K562 (cell line): ENCODE data around the gene ATF5. TPM values are rescaled to one million over a fixed set of nuclear protein-coding genes. Genes with fewer than 3 reads are reported as not detected.

Experiments used
- ATAC-seq: fragments of 200-7000 bp; cut with Tn5 transposase; 3 replicates; pipeline ENCODE4 v1.9.1; 2020; ENCODE audit warnings: moderate library complexity
- BruUV-seq: library from RNA; stranded (reverse); fragments of 400-500 nt; replicated peaks from 2 replicates; lab custom pipeline; 2021; lab: Mats Ljungman, UMichigan
- CTCF ChIA-PET: fragments of 300-600 bp; formaldehyde crosslinking; extraction: SDS; loops from one replicate; lab custom pipeline; 2021; ENCODE audit warnings: low intra/inter-chr PET ratio; lab: Yijun Ruan, JAX
- POLR2A ChIA-PET: fragments of 300-600, 350-650 bp; sonication (Branson Sonifier 250); formaldehyde crosslinking; extraction: SDS; loops from one replicate; lab custom pipeline; 2021; ENCODE audit warnings: antibody characterized with exemption, inconsistent platforms; lab: Yijun Ruan, JAX
- DNase-seq, 4 experiments: peaks; one replicate each; pipeline versions ENCODE4 v3.0.0 to v3.0.0-alpha.2; 2011 to 2018; ENCODE audit warnings: low spot score in 3 of 4, mixed read lengths in 3 of 4; ENCODE audit errors: extremely low read depth in 1 of 4
- FAIRE-seq: peaks from 2 replicates; lab custom pipeline; 2011; peaks lifted over from hg19 to GRCh38; lab: Jason Lieb, UNC
- H2AFZ ChIP-seq: 2 replicates; pipeline ENCODE4 v1.6.0; 2011; ENCODE audit warnings: low read depth, low read length, control low read depth, inconsistent platforms
- H3K27ac ChIP-seq: fragments of 200-600 bp; 3 replicates; pipeline ENCODE4 v1.8.0; 2011; ENCODE audit warnings: low read depth, mild to moderate bottlenecking, control low read depth, inconsistent platforms, low read length, moderate library complexity, mixed read lengths; ENCODE audit errors: extremely low read depth
- H3K27me3 ChIP-seq, 2 experiments: fragments of 300-600 bp in 1 of 2; 2 replicates in 1 of 2; 3 replicates in 1 of 2; pipeline versions ENCODE4 v1.6.0 to v1.8.0; 2011; ENCODE audit warnings: inconsistent platforms in 2 of 2, low read length in 2 of 2, mild to moderate bottlenecking in 1 of 2, mixed read lengths in 1 of 2, moderate library complexity in 1 of 2; ENCODE audit not compliant: control insufficient read depth in 2 of 2, insufficient read depth in 2 of 2
- H3K36me3 ChIP-seq: fragments of 300-600 bp; 3 replicates; pipeline ENCODE4 v1.8.0; 2011; ENCODE audit warnings: mild to moderate bottlenecking, low read length, inconsistent platforms; ENCODE audit not compliant: control insufficient read depth, insufficient read depth
- H3K4me1 ChIP-seq, 2 experiments: fragments of 200-600 bp in 1 of 2; replicated peaks in 1 of 2; 2 replicates in 1 of 2; 3 replicates in 1 of 2; pipeline versions ENCODE4 v1.5.1 to v1.8.0; 2011; ENCODE audit warnings: inconsistent platforms in 2 of 2, low read length in 2 of 2, mild to moderate bottlenecking in 1 of 2, mixed read lengths in 1 of 2, moderate library complexity in 1 of 2; ENCODE audit not compliant: control insufficient read depth in 2 of 2, insufficient read depth in 2 of 2
- H3K4me2 ChIP-seq: 2 replicates; pipeline ENCODE4 v1.6.1; 2011; ENCODE audit warnings: low read length, control low read depth, inconsistent platforms, mixed read lengths; ENCODE audit not compliant: insufficient read depth
- H3K4me3 ChIP-seq: fragments of 200-600 bp; sonication (generic), shearing (Covaris generic); 2 replicates; pipeline ENCODE4 v1.5.1; 2016; ENCODE audit warnings: control low read depth, inconsistent platforms
- H3K79me2 ChIP-seq: fragments of 200-600 bp; 3 replicates; pipeline ENCODE4 v1.8.0; 2011; ENCODE audit warnings: low read length, inconsistent platforms; ENCODE audit not compliant: control insufficient read depth, insufficient read depth
- H3K9ac ChIP-seq, 2 experiments: 2 replicates each; pipeline versions ENCODE4 v1.6.0 to v1.6.1; 2011; ENCODE audit warnings: low read depth in 2 of 2, low read length in 2 of 2, control low read depth in 1 of 2, inconsistent platforms in 1 of 2, mild to moderate bottlenecking in 1 of 2, mixed read lengths in 1 of 2; ENCODE audit not compliant: insufficient read depth in 1 of 2
- H3K9me1 ChIP-seq: one replicate; pipeline ENCODE4 v1.6.0; 2011; ENCODE audit warnings: inconsistent platforms, mild to moderate bottlenecking, low read length, moderate library complexity; ENCODE audit not compliant: control insufficient read depth, insufficient read depth
- H3K9me3 ChIP-seq: replicated peaks from 2 replicates; pipeline ENCODE4 v1.5.1; 2011; ENCODE audit warnings: low read depth, low read length, inconsistent platforms; ENCODE audit not compliant: control insufficient read depth, insufficient read depth
- H4K20me1 ChIP-seq: replicated peaks from 2 replicates; pipeline ENCODE4 v1.6.1; 2011; ENCODE audit warnings: low read length, inconsistent platforms, mixed read lengths; ENCODE audit not compliant: control insufficient read depth, insufficient read depth
- BACH1 ChIP-seq: fragments of 200-800 bp; sonication (Bioruptor generic); IDR thresholded peaks from 2 replicates; pipeline ENCODE4 v1.6.1; 2016; ENCODE audit warnings: missing genetic modification characterization, missing compliant biosample characterization
- ESRRB ChIP-seq: fragments of 250-450 bp; sonication (Bioruptor Pico); IDR thresholded peaks from 2 replicates; pipeline ENCODE4 v1.5.0; 2020; ENCODE audit warnings: mild to moderate bottlenecking, moderate library complexity, borderline replicate concordance
- HDAC3 ChIP-seq: fragments of 450-650 bp; IDR thresholded peaks from 2 replicates; pipeline ENCODE4 v1.6.1; 2018; ENCODE audit warnings: borderline replicate concordance, mild to moderate bottlenecking, moderate library complexity; ENCODE audit not compliant: partially characterized antibody
- HDGF ChIP-seq: fragments of 450-650 bp; IDR thresholded peaks from 2 replicates; pipeline ENCODE4 v1.6.1; 2016
- NELFE ChIP-seq: IDR thresholded peaks from 2 replicates; pipeline ENCODE4 v1.6.1; 2011; ENCODE audit warnings: mild to moderate bottlenecking; ENCODE audit not compliant: insufficient read depth, insufficient read length
- NFXL1 ChIP-seq: fragments of 450-650 bp; formaldehyde crosslinking; IDR thresholded peaks from 2 replicates; pipeline ENCODE4 v1.4.0; 2021; ENCODE audit warnings: mild to moderate bottlenecking
- NR3C1 ChIP-seq: sonication (generic); formaldehyde crosslinking; IDR thresholded peaks from 2 replicates; pipeline ENCODE4 v1.8.1; 2022; ENCODE audit warnings: missing genetic modification reagents
- PRPF4 ChIP-seq: fragments of 200-400 bp; formaldehyde crosslinking; IDR thresholded peaks from one replicate; pipeline ENCODE4 v1.6.1; 2017; ENCODE audit warnings: low read length, low read depth, mild to moderate bottlenecking; ENCODE audit not compliant: insufficient read depth, poor library complexity, severe bottlenecking
- RBM22 ChIP-seq: fragments of 200-400 bp; formaldehyde crosslinking; IDR thresholded peaks from 2 replicates; pipeline ENCODE4 v1.6.1; 2018; ENCODE audit warnings: low read length, low read depth; ENCODE audit not compliant: poor library complexity, severe bottlenecking
- SOX6 ChIP-seq: fragments of 450-650 bp; IDR thresholded peaks from 2 replicates; pipeline ENCODE4 v1.6.1; 2014; ENCODE audit warnings: mild to moderate bottlenecking
- ZNF143 ChIP-seq: sonication (generic); formaldehyde crosslinking; IDR thresholded peaks from 2 replicates; pipeline ENCODE4 v1.9.0; 2022; ENCODE audit warnings: mild to moderate bottlenecking, missing genetic modification reagents
- ZNF274 ChIP-seq: IDR thresholded peaks from 2 replicates; pipeline ENCODE4 v1.6.1; 2011; ENCODE audit warnings: low read depth, mild to moderate bottlenecking, low read length, moderate library complexity, borderline replicate concordance
- ZNF408 ChIP-seq: fragments of 250-450 bp; sonication (Bioruptor Pico); IDR thresholded peaks from 2 replicates; pipeline ENCODE4 v1.4.0; 2020; ENCODE audit warnings: low read depth, mild to moderate bottlenecking, moderate library complexity
- ZNF699 ChIP-seq: fragments of 250-450 bp; sonication (Bioruptor Pico); IDR thresholded peaks from 2 replicates; pipeline ENCODE4 v1.8.0; 2021; ENCODE audit warnings: mild to moderate bottlenecking, moderate library complexity; ENCODE audit not compliant: insufficient replicate concordance
- ZSCAN32 ChIP-seq: fragments of 450-650 bp; formaldehyde crosslinking; IDR thresholded peaks from 2 replicates; pipeline ENCODE4 v1.4.0; 2020; ENCODE audit warnings: mild to moderate bottlenecking, moderate library complexity
- WGBS: fragments of 100-300 bp; shearing (Covaris generic); methylation state at CpG from one replicate; pipeline ENCODE4 v1.1.6; 2016; ENCODE audit warnings: low coverage, mixed read lengths; ENCODE audit not compliant: insufficient coverage; ENCODE audit errors: missing lambda C conversion rate; 5-methylcytosine and 5-hydroxymethylcytosine counted together
- in situ Hi-C: fragments of 300-500 bp; cut with MboI; formaldehyde crosslinking; loops from 4 replicates; pipeline ENCODE4 v1.15.0; 2018; ENCODE audit warnings: inconsistent platforms, mixed read lengths
- intact Hi-C: fragments of 100-400 bp; cut with micrococcal nuclease; formaldehyde crosslinking; loops from 2 replicates; pipeline ENCODE4 v1.14.2; 2022
- polyA plus RNA-seq, 8 experiments: library from polyadenylated mRNA; depleted of rRNA in 4 of 8; stranded (reverse) in 5 of 8; unstranded in 3 of 8; fragments of >200 nt; fragmentation: Nextera tagmentation in 2 of 8; fragmentation: Illumina TruSeq in 1 of 8; extraction: Ambion mirVana in 2 of 8; extraction: Trizol in 1 of 8; gene quantifications; 2 replicates each; pipeline versions ENCODE4 v1.2.1 to v1.2.3, GENCODE V29; 2011 to 2014; ENCODE audit warnings: inconsistent platforms in 1 of 8, missing spikeins in 1 of 8
- total RNA-seq, 7 experiments: library from RNA; depleted of rRNA in 6 of 7; stranded (reverse); fragments of >200 nt in 6 of 7; fragmentation: Illumina TruSeq in 2 of 7; extraction: Trizol in 2 of 7; gene quantifications; 2 replicates each; pipeline versions ENCODE4 v1.2.1 to v1.2.3, GENCODE V29; 2011 to 2021; ENCODE audit warnings: low replicate concordance in 1 of 7
- TF ChIP-seq, protein P1 (sequence below): fragments of 450-650 bp; conservative IDR thresholded peaks from 2 replicates; pipeline ENCODE4 v1.6.1; 2016; ENCODE audit warnings: missing genetic modification characterization, low read depth, mild to moderate bottlenecking, control low read depth, missing compliant biosample characterization
- TF ChIP-seq, protein P2 (sequence below): sonication (generic); formaldehyde crosslinking; IDR thresholded peaks from 2 replicates; pipeline ENCODE4 v1.8.0; 2022; ENCODE audit warnings: mild to moderate bottlenecking, missing genetic modification reagents

The ATF5 gene
- total and polyA plus RNA-seq, 9 of the 15 experiments (the other 6 are each of a cell fraction or from before 2014, with no cell fraction given) = 3.0 to 57.6 (median 11.1) TPM

DNA sequence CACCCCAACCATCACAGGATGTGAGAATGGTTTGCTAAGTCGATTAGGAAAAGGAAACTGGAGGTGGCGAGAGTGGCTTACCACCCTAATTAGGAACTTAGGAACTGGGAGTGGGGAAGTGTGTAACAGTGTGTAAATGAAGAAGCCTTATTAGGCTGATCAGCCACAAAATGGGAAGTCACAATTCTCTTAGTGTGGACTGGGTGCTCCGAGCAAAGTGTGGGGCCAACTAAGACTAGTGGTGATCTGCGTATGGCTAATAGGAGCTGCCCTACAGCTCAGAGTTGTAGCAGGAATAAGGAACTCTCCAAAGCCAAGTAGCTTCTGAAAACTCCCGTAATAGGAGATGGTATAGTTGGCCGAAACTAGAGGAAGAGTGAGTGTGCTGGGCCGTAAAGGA, 24.4 kb downstream of the ATF5 start:
- ATAC-seq = no peak
- TF ChIP-seq ZNF274 (no peak), NFXL1 (no peak), ZNF143 (CRISPR knock-in tag) (no peak), ZNF699 (CRISPR knock-in tag) (no peak), BACH1 (no peak), RBM22 (no peak), SOX6 (no peak), ESRRB (CRISPR knock-in tag) (no peak), ZSCAN32 (CRISPR knock-in tag) (no peak), HDGF (no peak), NELFE (no peak), PRPF4 (no peak), ZNF408 (CRISPR knock-in tag) (no peak), HDAC3 (no peak), NR3C1 (CRISPR knock-in tag) (no peak)
- TF ChIP-seq, protein P1, sequence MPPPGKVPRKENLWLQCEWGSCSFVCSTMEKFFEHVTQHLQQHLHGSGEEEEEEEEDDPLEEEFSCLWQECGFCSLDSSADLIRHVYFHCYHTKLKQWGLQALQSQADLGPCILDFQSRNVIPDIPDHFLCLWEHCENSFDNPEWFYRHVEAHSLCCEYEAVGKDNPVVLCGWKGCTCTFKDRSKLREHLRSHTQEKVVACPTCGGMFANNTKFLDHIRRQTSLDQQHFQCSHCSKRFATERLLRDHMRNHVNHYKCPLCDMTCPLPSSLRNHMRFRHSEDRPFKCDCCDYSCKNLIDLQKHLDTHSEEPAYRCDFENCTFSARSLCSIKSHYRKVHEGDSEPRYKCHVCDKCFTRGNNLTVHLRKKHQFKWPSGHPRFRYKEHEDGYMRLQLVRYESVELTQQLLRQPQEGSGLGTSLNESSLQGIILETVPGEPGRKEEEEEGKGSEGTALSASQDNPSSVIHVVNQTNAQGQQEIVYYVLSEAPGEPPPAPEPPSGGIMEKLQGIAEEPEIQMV = no peak
- TF ChIP-seq, protein P2, sequence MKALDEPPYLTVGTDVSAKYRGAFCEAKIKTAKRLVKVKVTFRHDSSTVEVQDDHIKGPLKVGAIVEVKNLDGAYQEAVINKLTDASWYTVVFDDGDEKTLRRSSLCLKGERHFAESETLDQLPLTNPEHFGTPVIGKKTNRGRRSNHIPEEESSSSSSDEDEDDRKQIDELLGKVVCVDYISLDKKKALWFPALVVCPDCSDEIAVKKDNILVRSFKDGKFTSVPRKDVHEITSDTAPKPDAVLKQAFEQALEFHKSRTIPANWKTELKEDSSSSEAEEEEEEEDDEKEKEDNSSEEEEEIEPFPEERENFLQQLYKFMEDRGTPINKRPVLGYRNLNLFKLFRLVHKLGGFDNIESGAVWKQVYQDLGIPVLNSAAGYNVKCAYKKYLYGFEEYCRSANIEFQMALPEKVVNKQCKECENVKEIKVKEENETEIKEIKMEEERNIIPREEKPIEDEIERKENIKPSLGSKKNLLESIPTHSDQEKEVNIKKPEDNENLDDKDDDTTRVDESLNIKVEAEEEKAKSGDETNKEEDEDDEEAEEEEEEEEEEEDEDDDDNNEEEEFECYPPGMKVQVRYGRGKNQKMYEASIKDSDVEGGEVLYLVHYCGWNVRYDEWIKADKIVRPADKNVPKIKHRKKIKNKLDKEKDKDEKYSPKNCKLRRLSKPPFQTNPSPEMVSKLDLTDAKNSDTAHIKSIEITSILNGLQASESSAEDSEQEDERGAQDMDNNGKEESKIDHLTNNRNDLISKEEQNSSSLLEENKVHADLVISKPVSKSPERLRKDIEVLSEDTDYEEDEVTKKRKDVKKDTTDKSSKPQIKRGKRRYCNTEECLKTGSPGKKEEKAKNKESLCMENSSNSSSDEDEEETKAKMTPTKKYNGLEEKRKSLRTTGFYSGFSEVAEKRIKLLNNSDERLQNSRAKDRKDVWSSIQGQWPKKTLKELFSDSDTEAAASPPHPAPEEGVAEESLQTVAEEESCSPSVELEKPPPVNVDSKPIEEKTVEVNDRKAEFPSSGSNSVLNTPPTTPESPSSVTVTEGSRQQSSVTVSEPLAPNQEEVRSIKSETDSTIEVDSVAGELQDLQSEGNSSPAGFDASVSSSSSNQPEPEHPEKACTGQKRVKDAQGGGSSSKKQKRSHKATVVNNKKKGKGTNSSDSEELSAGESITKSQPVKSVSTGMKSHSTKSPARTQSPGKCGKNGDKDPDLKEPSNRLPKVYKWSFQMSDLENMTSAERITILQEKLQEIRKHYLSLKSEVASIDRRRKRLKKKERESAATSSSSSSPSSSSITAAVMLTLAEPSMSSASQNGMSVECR (CRISPR knock-in tag) = no peak
- H3K9ac ChIP-seq = no peak overlapping the region
- POLR2A ChIA-PET = interaction anchor here (0.8 to 1.8 kb wide), 4 partner anchors 24 to 32 kb away, joined by 3 to 6 read pairs (median 4); partner anchors contain the start of gene NUP62
- peaks cover 18 to 26% of the 10 kb centered on the region in 2 experiments; a peak in 4 of 5 replicates for H3K4me1 ChIP-seq
- H2AFZ ChIP-seq = peak overlapping the region; percentile 76
- BruUV-seq = no TSS peak
- H4K20me1 ChIP-seq = no peaks in the 10 kb centered on the region
- in situ Hi-C loops (no loop called here), intact Hi-C loops (no loop called here)
- no peak for FAIRE-seq
- H3K27ac ChIP-seq = no peak overlapping the region
- H3K36me3 ChIP-seq = no peaks in the 10 kb centered on the region
- no peak overlapping the region for H3K4me3 ChIP-seq
- no peak for DNase-seq
- no peak overlapping the region for H3K4me2 ChIP-seq
- no peaks in the 10 kb centered on the region; a peak in 1 of 5 replicates for H3K27me3 ChIP-seq
- H3K9me3 ChIP-seq = no peaks in the 10 kb centered on the region
- CTCF ChIA-PET = no interaction called here
- H3K79me2 ChIP-seq = no peaks in the 10 kb centered on the region
- 59% methylated on average over 7 of the region's 7 CpGs for WGBS
- no peaks in the 10 kb centered on the region for H3K9me1 ChIP-seq
